H1 (cell line): ENCODE results near the gene NRXN2. TPM values are rescaled to one million over a fixed set of nuclear protein-coding genes. Genes with fewer than 3 reads are reported as not detected.

Experiments used
- CHD2 ChIP-seq: IDR thresholded peaks from 2 replicates; pipeline ENCODE4 v1.6.1; 2012; ENCODE audit warnings: low read length, improper control_type of control experiment
- SIN3A ChIP-seq, 2 experiments: IDR thresholded peaks in 1 of 2; conservative IDR thresholded peaks in 1 of 2; 2 replicates each; pipeline ENCODE4 v1.6.1; 2011 to 2012; ENCODE audit warnings: low read length in 2 of 2, improper control_type of control experiment in 1 of 2, low read depth in 1 of 2, mild to moderate bottlenecking in 1 of 2
- polyA plus RNA-seq, 7 experiments: library from polyadenylated mRNA; depleted of rRNA in 3 of 7; stranded (reverse) in 5 of 7; unstranded in 2 of 7; fragments of >200 nt in 5 of 7; fragments of 200-250 nt in 2 of 7; gene quantifications; 1 replicate in 5 of 7; 2 replicates in 1 of 7; 4 replicates in 1 of 7; pipeline versions ENCODE4 v1.2.1 to v1.2.3, GENCODE V29; 2011 to 2013; ENCODE audit warnings: missing spikeins in 2 of 7, mixed read lengths in 2 of 7
- total RNA-seq: library from RNA; stranded (reverse); fragmentation: NEBNext Ultra II Directional; extraction: Animal tissue kit (Norgen Biotek cat#: 25700); gene quantifications from 2 replicates; pipeline ENCODE4 v1.2.1, GENCODE V29; 2021
- TF ChIP-seq, protein P1 (sequence below): fragments of 300-600 bp; sonication (generic); IDR thresholded peaks from 2 replicates; pipeline ENCODE4 v1.7.1; 2012; ENCODE audit warnings: low read length, moderate library complexity, mild to moderate bottlenecking, inconsistent platforms; ENCODE audit not compliant: insufficient replicate concordance

NRXN2 gene
- total and polyA plus RNA-seq, 2 of the 8 experiments (the other 6 are each of a cell fraction or from before 2014, with no cell fraction given), result 1.3 to 11.5 TPM

DNA sequence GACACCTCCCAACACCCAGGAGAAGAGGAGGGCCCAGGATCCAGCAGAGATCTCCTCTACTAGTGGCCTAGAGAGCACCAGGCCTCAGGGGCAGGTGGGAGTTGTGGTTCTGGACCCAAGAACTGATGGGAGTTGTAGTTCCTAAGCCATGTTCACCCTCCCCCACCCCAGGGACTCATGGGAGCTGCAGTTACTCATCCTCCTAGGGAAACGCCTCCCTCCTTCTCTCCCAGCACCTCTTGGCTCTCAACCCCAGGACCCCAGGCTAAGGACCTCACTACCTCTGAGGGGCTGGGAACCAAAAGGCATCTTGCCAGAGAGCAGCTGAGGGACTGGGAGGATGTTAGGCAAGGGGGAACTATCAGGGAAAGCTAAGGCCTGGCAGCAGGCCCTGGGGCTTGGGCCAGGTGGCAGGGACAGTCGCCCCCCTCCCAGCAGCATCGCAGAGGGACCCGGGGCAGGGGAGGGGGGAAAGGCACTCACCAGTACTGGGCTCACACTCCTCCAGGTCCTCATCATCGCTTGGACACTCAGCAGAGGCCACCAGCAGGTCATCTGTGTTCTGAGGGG, 103.1 kb downstream of the NRXN2 start (continued):
- TF ChIP-seq SIN3A (conservative IDR thresholded peaks at IDR 0.05 in 1 of 2, IDR thresholded peaks at IDR 0.05 in 1 of 2; ENCODE audit: low read depth in 1 of 2, low read length in 2 of 2) (no peak), CHD2 (peak; percentile 46; the same call in 1 of the 2 replicates)
- TF ChIP-seq, protein P1, sequence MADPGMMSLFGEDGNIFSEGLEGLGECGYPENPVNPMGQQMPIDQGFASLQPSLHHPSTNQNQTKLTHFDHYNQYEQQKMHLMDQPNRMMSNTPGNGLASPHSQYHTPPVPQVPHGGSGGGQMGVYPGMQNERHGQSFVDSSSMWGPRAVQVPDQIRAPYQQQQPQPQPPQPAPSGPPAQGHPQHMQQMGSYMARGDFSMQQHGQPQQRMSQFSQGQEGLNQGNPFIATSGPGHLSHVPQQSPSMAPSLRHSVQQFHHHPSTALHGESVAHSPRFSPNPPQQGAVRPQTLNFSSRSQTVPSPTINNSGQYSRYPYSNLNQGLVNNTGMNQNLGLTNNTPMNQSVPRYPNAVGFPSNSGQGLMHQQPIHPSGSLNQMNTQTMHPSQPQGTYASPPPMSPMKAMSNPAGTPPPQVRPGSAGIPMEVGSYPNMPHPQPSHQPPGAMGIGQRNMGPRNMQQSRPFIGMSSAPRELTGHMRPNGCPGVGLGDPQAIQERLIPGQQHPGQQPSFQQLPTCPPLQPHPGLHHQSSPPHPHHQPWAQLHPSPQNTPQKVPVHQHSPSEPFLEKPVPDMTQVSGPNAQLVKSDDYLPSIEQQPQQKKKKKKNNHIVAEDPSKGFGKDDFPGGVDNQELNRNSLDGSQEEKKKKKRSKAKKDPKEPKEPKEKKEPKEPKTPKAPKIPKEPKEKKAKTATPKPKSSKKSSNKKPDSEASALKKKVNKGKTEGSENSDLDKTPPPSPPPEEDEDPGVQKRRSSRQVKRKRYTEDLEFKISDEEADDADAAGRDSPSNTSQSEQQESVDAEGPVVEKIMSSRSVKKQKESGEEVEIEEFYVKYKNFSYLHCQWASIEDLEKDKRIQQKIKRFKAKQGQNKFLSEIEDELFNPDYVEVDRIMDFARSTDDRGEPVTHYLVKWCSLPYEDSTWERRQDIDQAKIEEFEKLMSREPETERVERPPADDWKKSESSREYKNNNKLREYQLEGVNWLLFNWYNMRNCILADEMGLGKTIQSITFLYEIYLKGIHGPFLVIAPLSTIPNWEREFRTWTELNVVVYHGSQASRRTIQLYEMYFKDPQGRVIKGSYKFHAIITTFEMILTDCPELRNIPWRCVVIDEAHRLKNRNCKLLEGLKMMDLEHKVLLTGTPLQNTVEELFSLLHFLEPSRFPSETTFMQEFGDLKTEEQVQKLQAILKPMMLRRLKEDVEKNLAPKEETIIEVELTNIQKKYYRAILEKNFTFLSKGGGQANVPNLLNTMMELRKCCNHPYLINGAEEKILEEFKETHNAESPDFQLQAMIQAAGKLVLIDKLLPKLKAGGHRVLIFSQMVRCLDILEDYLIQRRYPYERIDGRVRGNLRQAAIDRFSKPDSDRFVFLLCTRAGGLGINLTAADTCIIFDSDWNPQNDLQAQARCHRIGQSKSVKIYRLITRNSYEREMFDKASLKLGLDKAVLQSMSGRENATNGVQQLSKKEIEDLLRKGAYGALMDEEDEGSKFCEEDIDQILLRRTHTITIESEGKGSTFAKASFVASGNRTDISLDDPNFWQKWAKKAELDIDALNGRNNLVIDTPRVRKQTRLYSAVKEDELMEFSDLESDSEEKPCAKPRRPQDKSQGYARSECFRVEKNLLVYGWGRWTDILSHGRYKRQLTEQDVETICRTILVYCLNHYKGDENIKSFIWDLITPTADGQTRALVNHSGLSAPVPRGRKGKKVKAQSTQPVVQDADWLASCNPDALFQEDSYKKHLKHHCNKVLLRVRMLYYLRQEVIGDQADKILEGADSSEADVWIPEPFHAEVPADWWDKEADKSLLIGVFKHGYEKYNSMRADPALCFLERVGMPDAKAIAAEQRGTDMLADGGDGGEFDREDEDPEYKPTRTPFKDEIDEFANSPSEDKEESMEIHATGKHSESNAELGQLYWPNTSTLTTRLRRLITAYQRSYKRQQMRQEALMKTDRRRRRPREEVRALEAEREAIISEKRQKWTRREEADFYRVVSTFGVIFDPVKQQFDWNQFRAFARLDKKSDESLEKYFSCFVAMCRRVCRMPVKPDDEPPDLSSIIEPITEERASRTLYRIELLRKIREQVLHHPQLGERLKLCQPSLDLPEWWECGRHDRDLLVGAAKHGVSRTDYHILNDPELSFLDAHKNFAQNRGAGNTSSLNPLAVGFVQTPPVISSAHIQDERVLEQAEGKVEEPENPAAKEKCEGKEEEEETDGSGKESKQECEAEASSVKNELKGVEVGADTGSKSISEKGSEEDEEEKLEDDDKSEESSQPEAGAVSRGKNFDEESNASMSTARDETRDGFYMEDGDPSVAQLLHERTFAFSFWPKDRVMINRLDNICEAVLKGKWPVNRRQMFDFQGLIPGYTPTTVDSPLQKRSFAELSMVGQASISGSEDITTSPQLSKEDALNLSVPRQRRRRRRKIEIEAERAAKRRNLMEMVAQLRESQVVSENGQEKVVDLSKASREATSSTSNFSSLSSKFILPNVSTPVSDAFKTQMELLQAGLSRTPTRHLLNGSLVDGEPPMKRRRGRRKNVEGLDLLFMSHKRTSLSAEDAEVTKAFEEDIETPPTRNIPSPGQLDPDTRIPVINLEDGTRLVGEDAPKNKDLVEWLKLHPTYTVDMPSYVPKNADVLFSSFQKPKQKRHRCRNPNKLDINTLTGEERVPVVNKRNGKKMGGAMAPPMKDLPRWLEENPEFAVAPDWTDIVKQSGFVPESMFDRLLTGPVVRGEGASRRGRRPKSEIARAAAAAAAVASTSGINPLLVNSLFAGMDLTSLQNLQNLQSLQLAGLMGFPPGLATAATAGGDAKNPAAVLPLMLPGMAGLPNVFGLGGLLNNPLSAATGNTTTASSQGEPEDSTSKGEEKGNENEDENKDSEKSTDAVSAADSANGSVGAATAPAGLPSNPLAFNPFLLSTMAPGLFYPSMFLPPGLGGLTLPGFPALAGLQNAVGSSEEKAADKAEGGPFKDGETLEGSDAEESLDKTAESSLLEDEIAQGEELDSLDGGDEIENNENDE, result no peak
